ENCODE data around the gene APOE. TPM values are rescaled to one million over a fixed set of nuclear protein-coding genes. Genes with fewer than 3 reads are reported as not detected.

Gene APOE
- total RNA-seq, 1 experiment from 2014 or later, result 530 TPM

- no peak overlapping the region for H3K4me3 Mint-ChIP-seq
- Histone ChIP-seq H3K18ac (ENCODE audit: insufficient read length, low read depth, low read length) (no peak overlapping the region), H3K27ac (ENCODE audit: insufficient read length, low read depth, low read length) (no peak overlapping the region), H3K23me2 (ENCODE audit: insufficient read length, low read depth, low read length, poor library complexity, severe bottlenecking) (no peaks in the 10 kb centered on the region), H3K79me1 (ENCODE audit: insufficient read depth, low read depth, low read length, poor library complexity, severe bottlenecking) (peaks cover 8% of the 10 kb centered on the region), H3K9ac (ENCODE audit: extremely low read depth, insufficient read length, low read length) (no peak overlapping the region), H2AK5ac (ENCODE audit: insufficient read length, low read length) (no peak overlapping the region), H2AFZ (ENCODE audit: low read length) (no peak overlapping the region), H3K23ac (ENCODE audit: insufficient read length, low read depth, low read length) (no peak overlapping the region), H2BK5ac (ENCODE audit: insufficient read length, low read length) (no peak overlapping the region), H3K4me1 (ENCODE audit: insufficient read depth, low read length) (no peaks in the 10 kb centered on the region), H3K14ac (ENCODE audit: insufficient read depth, low read length) (no peak overlapping the region), H4K91ac (ENCODE audit: insufficient read length, low read depth, low read length) (no peak overlapping the region), H3K4ac (ENCODE audit: low read depth, low read length) (no peak overlapping the region), H3K79me2 (ENCODE audit: insufficient read depth, low read length) (no peaks in the 10 kb centered on the region; the same call in 1 of the 2 replicates), H3K56ac (ENCODE audit: insufficient read length, low read depth, low read length) (no peak overlapping the region), H4K5ac (ENCODE audit: insufficient read length, low read depth, low read length) (no peak overlapping the region), H2BK15ac (ENCODE audit: low read depth, low read length) (no peak overlapping the region), H2BK120ac (ENCODE audit: low read depth, low read length, poor library complexity, severe bottlenecking) (no peak overlapping the region), H3K9me3 (ENCODE audit: control insufficient read depth, low read depth, low read length) (no peaks in the 10 kb centered on the region), H2BK12ac (ENCODE audit: insufficient read length, low read depth, low read length) (no peak overlapping the region), H3T11ph (ENCODE audit: low read length) (no peak overlapping the region), H4K20me1 (ENCODE audit: control insufficient read depth, insufficient read depth, insufficient read length) (no peaks in the 10 kb centered on the region), H2BK20ac (ENCODE audit: low read depth, low read length, poor library complexity, severe bottlenecking) (no peak overlapping the region), H4K8ac (replicated peaks; ENCODE audit: insufficient read length, low read depth, low read length) (no peak overlapping the region), H3K4me2 (ENCODE audit: insufficient read depth, insufficient read length, low read length) (no peak overlapping the region), H3K27me3 (ENCODE audit: insufficient read depth, low read length) (no peaks in the 10 kb centered on the region)
- peaks cover 44 to 74% (median 69%) of the 10 kb centered on the region in 3 experiments for H3K36me3 Mint-ChIP-seq (ENCODE audit: insufficient read depth in 1 of 3, low read depth in 3 of 3)
- no CpG with 5 or more reads among the region's 27 CpGs for WGBS (ENCODE audit: extremely low coverage, insufficient read length, low lambda C conversion rate)
- H3K27me3 Mint-ChIP-seq (ENCODE audit: low read depth), result no peaks in the 10 kb centered on the region
- DNase-seq, result no peak
- TF ChIP-seq CTCF (conservative IDR thresholded peaks at IDR 0.05), result no peak
- 0 out of 4 replicates have a peak, but pooled peaks cover 0 to 2% of the 10 kb centered on the region in 2 experiments for H3K4me1 Mint-ChIP-seq
- peak overlapping the region in 1 of 3 experiments; percentile 72; a peak in 1 of 7 replicates for H3K27ac Mint-ChIP-seq
- no peaks in the 10 kb centered on the region; a peak in 1 of 5 replicates for H3K9me3 Mint-ChIP-seq
Observed at GRCh38 chr19:44865196-44865767, 40.3 kb upstream of the APOE start.
